AG10803 (cell line): ENCODE measurements around the gene SZT2.

Experiments used
- DNase-seq: peaks from one replicate; pipeline ENCODE4 v3.0.0; 2010; ENCODE audit warnings: low read depth
- H3K4me3 ChIP-seq: 2 replicates; pipeline ENCODE4 v1.5.1; 2011; ENCODE audit warnings: mild to moderate bottlenecking, low read length, control low read depth
- CTCF ChIP-seq: conservative IDR thresholded peaks from 2 replicates; pipeline ENCODE4 v1.5.1; 2011; ENCODE audit warnings: mild to moderate bottlenecking, low read length, control low read depth, inconsistent platforms

SZT2 gene

GRCh38 chr1:43389326-43390313 is at the start of gene SZT2, which contains the start of gene MED8:
Gene SZT2, plus strand, starts transcription at chr1:43389899. Its CDS starts 70 bp downstream, at chr1:43389969.
Gene MED8, minus strand, starts transcription at chr1:43389800. Its CDS starts 36 bp downstream, at chr1:43389764.
- TF ChIP-seq CTCF = no peak
- peak; percentile 91 for DNase-seq

GRCh38 chr1:43340559-43340958 is 49.1 kb upstream of the SZT2 start:
- no peak overlapping the region for H3K4me3 ChIP-seq
- TF ChIP-seq CTCF = no peak
- no peak for DNase-seq

More at GRCh38 chr1:43389326-43390313, at the start of gene SZT2, which contains the start of gene MED8:
- H3K4me3 ChIP-seq = peak within 1 kb of the TSS; percentile 99

- no peak for DNase-seq
- TF ChIP-seq CTCF = no peak
- H3K4me3 ChIP-seq = no peak overlapping the region
Measured at GRCh38 chr1:43344267-43344850, 45.3 kb upstream of the SZT2 start.

- TF ChIP-seq CTCF = no peak
- no peak overlapping the region for H3K4me3 ChIP-seq
- DNase-seq = no peak
Measured at GRCh38 chr1:43345120-43345519, 44.6 kb upstream of the SZT2 start.

- TF ChIP-seq CTCF = no peak
Measured at GRCh38 chr1:43346636-43347035, 43.1 kb upstream of the SZT2 start.

GRCh38 chr1:43348343-43348808 is 41.3 kb upstream of the SZT2 start:
- TF ChIP-seq CTCF = no peak
- H3K4me3 ChIP-seq = peak overlapping the region; percentile 60
- no peak for DNase-seq

More at GRCh38 chr1:43346636-43347035, 43.1 kb upstream of the SZT2 start:
- DNase-seq = no peak
- no peak overlapping the region for H3K4me3 ChIP-seq
